Fibroblast of pulmonary artery (primary cell): ENCODE measurements around the gene PLCL1.

ENCODE experiments used
- DNase-seq: peaks from one replicate; pipeline ENCODE4 v3.0.0-alpha.2; 2010; ENCODE audit warnings: low read depth
- H3K4me3 ChIP-seq: replicated peaks from 2 replicates; pipeline ENCODE4 v1.5.1; 2011; ENCODE audit warnings: low read depth, mild to moderate bottlenecking, control low read depth, low read length, moderate library complexity
- TF ChIP-seq, protein P1 (sequence below): IDR thresholded peaks from 2 replicates; pipeline ENCODE4 v1.5.1; 2011; ENCODE audit warnings: mild to moderate bottlenecking, control low read depth, low read length, inconsistent platforms; ENCODE audit errors: missing control alignments

Gene PLCL1

DNA sequence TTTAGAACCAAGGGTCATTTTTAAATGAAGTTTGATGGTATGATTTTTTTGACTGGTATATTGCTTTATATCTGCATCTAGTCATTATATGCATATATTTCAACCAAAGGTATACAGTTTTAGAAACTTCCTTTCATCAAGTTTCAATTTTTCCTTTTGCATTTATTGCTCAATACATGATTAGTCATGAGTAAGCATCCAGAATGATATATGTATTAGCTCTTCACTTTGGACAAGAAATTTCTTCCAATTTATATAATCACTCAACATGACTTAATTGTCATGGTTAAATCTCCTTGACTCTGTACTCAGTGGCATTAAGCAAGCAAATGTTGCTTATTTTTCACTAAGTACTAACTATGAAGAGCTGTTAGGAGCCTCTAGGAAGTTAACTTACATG, 123.6 kb downstream of the PLCL1 start:
- TF ChIP-seq, protein P1, sequence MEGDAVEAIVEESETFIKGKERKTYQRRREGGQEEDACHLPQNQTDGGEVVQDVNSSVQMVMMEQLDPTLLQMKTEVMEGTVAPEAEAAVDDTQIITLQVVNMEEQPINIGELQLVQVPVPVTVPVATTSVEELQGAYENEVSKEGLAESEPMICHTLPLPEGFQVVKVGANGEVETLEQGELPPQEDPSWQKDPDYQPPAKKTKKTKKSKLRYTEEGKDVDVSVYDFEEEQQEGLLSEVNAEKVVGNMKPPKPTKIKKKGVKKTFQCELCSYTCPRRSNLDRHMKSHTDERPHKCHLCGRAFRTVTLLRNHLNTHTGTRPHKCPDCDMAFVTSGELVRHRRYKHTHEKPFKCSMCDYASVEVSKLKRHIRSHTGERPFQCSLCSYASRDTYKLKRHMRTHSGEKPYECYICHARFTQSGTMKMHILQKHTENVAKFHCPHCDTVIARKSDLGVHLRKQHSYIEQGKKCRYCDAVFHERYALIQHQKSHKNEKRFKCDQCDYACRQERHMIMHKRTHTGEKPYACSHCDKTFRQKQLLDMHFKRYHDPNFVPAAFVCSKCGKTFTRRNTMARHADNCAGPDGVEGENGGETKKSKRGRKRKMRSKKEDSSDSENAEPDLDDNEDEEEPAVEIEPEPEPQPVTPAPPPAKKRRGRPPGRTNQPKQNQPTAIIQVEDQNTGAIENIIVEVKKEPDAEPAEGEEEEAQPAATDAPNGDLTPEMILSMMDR = no peak
- no peak overlapping the region for H3K4me3 ChIP-seq
- DNase-seq = no peak

DNA sequence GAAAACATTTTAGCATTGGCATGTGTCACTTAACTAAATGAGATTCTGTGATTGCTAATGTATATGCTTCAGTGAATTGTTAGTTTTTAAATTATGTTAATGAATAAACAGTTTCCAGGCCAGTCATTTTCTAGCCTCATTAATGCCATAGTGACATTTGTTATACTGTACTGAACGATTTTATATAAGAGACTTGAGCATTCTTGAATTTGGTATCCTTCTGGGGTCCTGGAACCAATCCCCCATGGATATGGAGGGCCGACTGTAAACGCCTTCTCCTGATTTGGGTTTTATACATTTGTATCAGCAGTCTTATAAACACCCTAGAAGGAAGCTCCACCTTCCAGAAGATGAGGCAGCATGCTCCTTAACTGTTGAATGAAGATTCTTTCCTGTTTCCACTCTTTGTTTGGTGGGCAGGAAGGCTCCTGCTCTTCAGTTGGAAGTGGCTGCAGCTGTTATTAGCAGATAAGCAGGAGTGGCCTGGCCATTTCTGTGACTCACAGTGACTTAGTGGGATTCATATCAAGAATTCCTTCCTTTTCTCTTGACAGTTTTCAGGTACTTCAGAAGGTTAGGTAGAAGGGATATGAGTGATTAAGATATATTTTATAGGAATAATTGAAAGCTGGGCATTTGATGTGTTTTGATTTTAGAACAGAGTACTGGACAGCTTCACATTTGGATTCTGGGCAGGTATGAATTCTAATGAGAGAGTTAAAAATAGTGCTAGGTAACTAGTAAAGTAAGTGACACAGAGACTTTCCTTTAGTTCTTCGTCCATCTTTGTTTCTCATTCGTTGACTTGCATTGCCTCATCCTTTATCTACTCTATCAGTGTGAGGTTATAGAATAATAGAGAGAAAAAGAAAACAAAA, 124.9 kb downstream of the PLCL1 start:
- no peak overlapping the region for H3K4me3 ChIP-seq
- DNase-seq = peak; percentile 49
- TF ChIP-seq, protein P1 = no peak

DNA sequence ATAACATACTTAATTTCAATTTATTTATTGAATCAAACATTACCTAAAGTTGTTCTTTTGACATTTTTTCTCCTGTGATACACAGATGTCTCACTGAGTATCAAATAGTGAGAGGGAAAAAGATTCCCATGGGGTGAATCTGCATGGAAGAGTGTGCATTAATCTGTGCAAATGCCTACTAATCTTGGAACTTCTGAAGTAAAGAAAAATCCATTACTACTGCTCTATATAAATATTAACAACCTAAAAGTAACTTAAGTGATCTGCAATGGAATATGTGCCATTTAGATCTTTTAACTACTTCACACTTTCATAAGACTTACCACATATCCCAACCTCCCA, 125.5 kb downstream of the PLCL1 start:
- DNase-seq = no peak
- TF ChIP-seq, protein P1 = no peak

DNA sequence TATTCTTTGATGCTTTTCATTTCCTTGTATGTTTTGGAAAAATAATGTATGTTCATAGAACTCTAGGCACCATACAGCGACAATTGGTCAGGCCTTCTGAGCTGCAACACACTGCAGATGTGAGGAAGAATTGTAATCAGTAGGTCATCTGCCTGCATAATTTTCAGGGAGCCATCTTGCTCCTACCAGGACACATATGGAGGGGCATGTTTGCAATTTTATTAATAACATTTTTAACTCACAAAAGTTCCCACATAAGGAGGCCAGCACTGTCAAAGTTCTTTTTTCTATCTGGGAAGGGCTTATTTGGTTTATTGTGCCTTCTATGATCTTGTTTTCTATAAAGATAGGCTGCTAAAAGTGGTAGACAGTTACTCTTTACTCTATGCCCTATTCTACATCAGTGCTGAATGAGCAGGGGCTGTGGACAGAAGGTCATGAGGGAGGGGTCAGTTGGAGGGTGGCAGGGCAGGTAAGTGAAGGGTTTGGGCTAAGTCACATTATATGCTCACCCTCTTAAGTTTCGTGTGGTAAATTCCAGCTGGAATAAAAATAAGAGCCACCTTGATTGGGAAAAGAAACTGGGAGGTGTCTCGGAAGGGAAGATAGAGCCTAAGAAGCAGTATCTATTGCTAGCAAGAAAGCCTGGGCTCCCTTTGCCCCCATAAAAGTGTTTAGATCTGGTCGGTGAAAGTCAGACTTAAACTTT, 126.3 kb downstream of the PLCL1 start:
- H3K4me3 ChIP-seq = no peak overlapping the region
- TF ChIP-seq, protein P1 = no peak
- DNase-seq = no peak

More for the DNA sequence above, 125.5 kb downstream of the PLCL1 start:
- H3K4me3 ChIP-seq = no peak overlapping the region

DNA sequence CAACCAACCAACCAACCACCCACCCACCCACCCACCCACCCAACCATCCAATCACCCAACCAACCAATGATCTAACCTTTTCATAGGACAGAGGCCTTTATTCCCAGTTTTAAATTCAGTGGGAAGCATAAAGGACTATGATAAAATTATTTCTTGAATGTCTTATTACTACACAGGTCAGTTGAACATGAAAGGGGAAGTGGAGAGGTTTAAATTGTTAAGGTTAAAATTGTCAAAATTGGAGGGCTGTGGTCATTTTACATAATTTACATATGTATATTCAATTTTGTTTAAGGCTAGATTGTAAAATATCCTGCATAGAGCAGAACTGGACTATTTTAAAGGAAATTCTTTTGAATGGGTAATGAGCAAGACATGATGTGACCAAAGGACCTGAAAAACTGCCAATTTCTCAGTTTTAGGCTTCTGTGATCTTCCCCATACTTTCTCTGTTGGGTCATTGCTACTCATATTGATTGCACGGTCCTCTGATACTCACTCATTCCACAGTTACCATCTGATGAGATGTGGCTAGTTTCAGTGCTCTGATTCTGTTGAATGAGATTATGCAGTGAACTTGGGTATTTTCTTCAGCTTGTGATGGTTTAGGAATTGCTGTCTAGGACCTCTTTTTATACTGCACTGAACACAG, 127.4 kb downstream of the PLCL1 start:
- TF ChIP-seq, protein P1 = no peak
- DNase-seq = no peak
- no peak overlapping the region for H3K4me3 ChIP-seq

DNA sequence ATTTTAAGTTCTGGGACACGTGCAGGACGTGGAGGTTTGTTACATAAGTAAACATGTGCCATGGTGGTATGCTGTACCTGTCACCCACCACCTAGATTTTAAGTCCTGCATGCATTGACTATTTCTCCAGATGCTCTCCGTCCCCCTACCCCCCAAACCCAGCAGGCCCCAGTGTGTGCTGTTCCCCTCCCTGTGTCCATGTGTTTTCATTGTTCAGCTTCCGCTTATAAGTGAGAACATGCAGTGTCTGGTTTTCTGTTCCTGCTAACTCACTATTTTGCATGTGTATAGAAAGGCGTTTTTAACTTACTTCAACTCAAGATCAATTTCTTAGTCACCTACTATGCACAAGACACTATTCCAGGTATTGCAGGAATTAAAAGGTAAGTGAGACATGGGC, 128.0 kb downstream of the PLCL1 start:
- TF ChIP-seq, protein P1 = no peak
- no peak for DNase-seq

More for the DNA sequence above, 128.0 kb downstream of the PLCL1 start:
- no peak overlapping the region for H3K4me3 ChIP-seq
